Measurements from ENCODE around the gene WNT8B. TPM values are rescaled to one million over a fixed set of nuclear protein-coding genes. Genes with fewer than 3 reads are reported as not detected.
A peak's percentile ranks its signal among the peaks of the same experiment; 100 is the strongest.

Gene WNT8B
- not detected for total RNA-seq

- no peak within 1 kb of the TSS for H3K4me3 ChIP-seq (ENCODE audit: low read length in 3 of 3)
- no peaks in the 10 kb centered on the region for H3K36me3 ChIP-seq (ENCODE audit: control insufficient read depth in 3 of 3, insufficient read depth in 3 of 3, low read length in 3 of 3)
- H3K9me3 ChIP-seq (ENCODE audit: control insufficient read depth in 3 of 3, low read length in 3 of 3): no peaks in the 10 kb centered on the region
- H3K4me1 ChIP-seq (ENCODE audit: control insufficient read depth in 3 of 3, insufficient read depth in 3 of 3, low read length in 3 of 3): no peaks in the 10 kb centered on the region
- no peak within 1 kb of the TSS for H3K27ac ChIP-seq (ENCODE audit: low read depth, low read length)
- H3K27me3 ChIP-seq (ENCODE audit: control insufficient read depth in 3 of 3, insufficient read depth in 3 of 3, low read length in 3 of 3): no peaks in the 10 kb centered on the region
- H3K9ac ChIP-seq (ENCODE audit: low read depth in 1 of 3, low read length in 3 of 3): no peak within 1 kb of the TSS
Observed at GRCh38 chr10:100462709-100463108, at the start of gene WNT8B. Gene WNT8B, plus strand, starts transcription at chr10:100463009. Its CDS starts 160 bp downstream, at chr10:100463169.

GRCh38 chr10:100413173-100413572 is 49.6 kb upstream of the WNT8B start:
- Histone ChIP-seq H3K9ac (ENCODE audit: low read depth in 1 of 3, low read length in 3 of 3) (no peak overlapping the region), H3K27ac (ENCODE audit: low read depth, low read length) (no peak overlapping the region), H3K9me3 (ENCODE audit: control insufficient read depth in 3 of 3, low read length in 3 of 3) (no peaks in the 10 kb centered on the region), H3K4me3 (ENCODE audit: low read length in 3 of 3) (no peak overlapping the region), H3K4me1 (ENCODE audit: control insufficient read depth in 3 of 3, insufficient read depth in 3 of 3, low read length in 3 of 3) (no peaks in the 10 kb centered on the region), H3K36me3 (ENCODE audit: control insufficient read depth in 3 of 3, insufficient read depth in 3 of 3, low read length in 3 of 3) (no peaks in the 10 kb centered on the region), H3K27me3 (ENCODE audit: control insufficient read depth in 3 of 3, insufficient read depth in 3 of 3, low read length in 3 of 3) (peaks cover 0 to 2% (median 0%) of the 10 kb centered on the region in 3 donors)

GRCh38 chr10:100419911-100420449 is 42.8 kb upstream of the WNT8B start:
- Histone ChIP-seq H3K9ac (ENCODE audit: low read depth in 1 of 3, low read length in 3 of 3) (no peak overlapping the region), H3K27me3 (ENCODE audit: control insufficient read depth in 3 of 3, insufficient read depth in 3 of 3, low read length in 3 of 3) (peaks cover 0 to 5% (median 0%) of the 10 kb centered on the region in 3 donors), H3K36me3 (ENCODE audit: control insufficient read depth in 3 of 3, insufficient read depth in 3 of 3, low read length in 3 of 3) (no peaks in the 10 kb centered on the region), H3K4me1 (ENCODE audit: control insufficient read depth in 3 of 3, insufficient read depth in 3 of 3, low read length in 3 of 3) (no peaks in the 10 kb centered on the region), H3K27ac (ENCODE audit: low read depth, low read length) (no peak overlapping the region), H3K4me3 (ENCODE audit: low read length in 3 of 3) (no peak overlapping the region), H3K9me3 (ENCODE audit: control insufficient read depth in 3 of 3, low read length in 3 of 3) (no peaks in the 10 kb centered on the region)

GRCh38 chr10:100427374-100427773 is 35.4 kb upstream of the WNT8B start:
- no peak overlapping the region for H3K27ac ChIP-seq (ENCODE audit: low read depth, low read length)
- H3K4me3 ChIP-seq (ENCODE audit: low read length in 3 of 3): no peak overlapping the region
- H3K9me3 ChIP-seq (ENCODE audit: control insufficient read depth in 3 of 3, low read length in 3 of 3): no peaks in the 10 kb centered on the region
- H3K4me1 ChIP-seq (ENCODE audit: control insufficient read depth in 3 of 3, insufficient read depth in 3 of 3, low read length in 3 of 3): no peaks in the 10 kb centered on the region
- no peak overlapping the region for H3K9ac ChIP-seq (ENCODE audit: low read depth in 1 of 3, low read length in 3 of 3)
- H3K27me3 ChIP-seq (ENCODE audit: control insufficient read depth in 3 of 3, insufficient read depth in 3 of 3, low read length in 3 of 3): peaks cover 0 to 3% (median 0%) of the 10 kb centered on the region in 3 donors
- H3K36me3 ChIP-seq (ENCODE audit: control insufficient read depth in 3 of 3, insufficient read depth in 3 of 3, low read length in 3 of 3): no peaks in the 10 kb centered on the region

GRCh38 chr10:100433253-100434240 is 29.3 kb upstream of the WNT8B start:
- no peak overlapping the region for H3K27ac ChIP-seq (ENCODE audit: low read depth, low read length)

GRCh38 chr10:100436255-100436654 is 26.6 kb upstream of the WNT8B start:
- Histone ChIP-seq H3K4me3 (ENCODE audit: low read length in 3 of 3) (no peak overlapping the region), H3K27me3 (ENCODE audit: control insufficient read depth in 3 of 3, insufficient read depth in 3 of 3, low read length in 3 of 3) (no peaks in the 10 kb centered on the region), H3K27ac (ENCODE audit: low read depth, low read length) (no peak overlapping the region), H3K36me3 (ENCODE audit: control insufficient read depth in 3 of 3, insufficient read depth in 3 of 3, low read length in 3 of 3) (no peaks in the 10 kb centered on the region), H3K4me1 (ENCODE audit: control insufficient read depth in 3 of 3, insufficient read depth in 3 of 3, low read length in 3 of 3) (peaks cover 0 to 4% (median 4%) of the 10 kb centered on the region in 3 donors), H3K9me3 (ENCODE audit: control insufficient read depth in 3 of 3, low read length in 3 of 3) (no peaks in the 10 kb centered on the region), H3K9ac (ENCODE audit: low read depth in 1 of 3, low read length in 3 of 3) (no peak overlapping the region)

More at GRCh38 chr10:100433253-100434240, 29.3 kb upstream of the WNT8B start:
- no peak overlapping the region for H3K9ac ChIP-seq (ENCODE audit: low read depth in 1 of 3, low read length in 3 of 3)
- H3K9me3 ChIP-seq (ENCODE audit: control insufficient read depth in 3 of 3, low read length in 3 of 3): no peaks in the 10 kb centered on the region
- no peaks in the 10 kb centered on the region for H3K27me3 ChIP-seq (ENCODE audit: control insufficient read depth in 3 of 3, insufficient read depth in 3 of 3, low read length in 3 of 3)
- H3K4me3 ChIP-seq (ENCODE audit: low read length in 3 of 3): no peak overlapping the region
- peaks cover 0 to 4% (median 0%) of the 10 kb centered on the region in 3 donors for H3K4me1 ChIP-seq (ENCODE audit: control insufficient read depth in 3 of 3, insufficient read depth in 3 of 3, low read length in 3 of 3)
- no peaks in the 10 kb centered on the region for H3K36me3 ChIP-seq (ENCODE audit: control insufficient read depth in 3 of 3, insufficient read depth in 3 of 3, low read length in 3 of 3)

GRCh38 chr10:100438674-100439315 is 24.0 kb upstream of the WNT8B start:
- H3K27ac ChIP-seq (ENCODE audit: low read depth, low read length): peak overlapping the region; percentile 65
- peak overlapping the region in 1 of 3 donors; percentile 40 for H3K9ac ChIP-seq (ENCODE audit: low read depth in 1 of 3, low read length in 3 of 3)
- no peaks in the 10 kb centered on the region for H3K36me3 ChIP-seq (ENCODE audit: control insufficient read depth in 3 of 3, insufficient read depth in 3 of 3, low read length in 3 of 3)
- peaks cover 0 to 4% (median 0%) of the 10 kb centered on the region in 3 donors for H3K4me1 ChIP-seq (ENCODE audit: control insufficient read depth in 3 of 3, insufficient read depth in 3 of 3, low read length in 3 of 3)
- H3K27me3 ChIP-seq (ENCODE audit: control insufficient read depth in 3 of 3, insufficient read depth in 3 of 3, low read length in 3 of 3): no peaks in the 10 kb centered on the region
- H3K4me3 ChIP-seq (ENCODE audit: low read length in 3 of 3): peak overlapping the region in 1 of 3 donors; percentile 29
- no peaks in the 10 kb centered on the region for H3K9me3 ChIP-seq (ENCODE audit: control insufficient read depth in 3 of 3, low read length in 3 of 3)

GRCh38 chr10:100442548-100442947 is 20.3 kb upstream of the WNT8B start:
- Histone ChIP-seq H3K9me3 (ENCODE audit: control insufficient read depth in 3 of 3, low read length in 3 of 3) (peaks cover 0 to 3% (median 0%) of the 10 kb centered on the region in 3 donors), H3K4me3 (ENCODE audit: low read length in 3 of 3) (no peak overlapping the region), H3K9ac (ENCODE audit: low read depth in 1 of 3, low read length in 3 of 3) (no peak overlapping the region), H3K27me3 (ENCODE audit: control insufficient read depth in 3 of 3, insufficient read depth in 3 of 3, low read length in 3 of 3) (no peaks in the 10 kb centered on the region), H3K27ac (ENCODE audit: low read depth, low read length) (no peak overlapping the region), H3K4me1 (ENCODE audit: control insufficient read depth in 3 of 3, insufficient read depth in 3 of 3, low read length in 3 of 3) (peaks cover 0 to 4% (median 0%) of the 10 kb centered on the region in 3 donors), H3K36me3 (ENCODE audit: control insufficient read depth in 3 of 3, insufficient read depth in 3 of 3, low read length in 3 of 3) (no peaks in the 10 kb centered on the region)

- H3K27me3 ChIP-seq (ENCODE audit: control insufficient read depth in 3 of 3, insufficient read depth in 3 of 3, low read length in 3 of 3): no peaks in the 10 kb centered on the region
- no peaks in the 10 kb centered on the region for H3K36me3 ChIP-seq (ENCODE audit: control insufficient read depth in 3 of 3, insufficient read depth in 3 of 3, low read length in 3 of 3)
- H3K27ac ChIP-seq (ENCODE audit: low read depth, low read length): no peak overlapping the region
- H3K9ac ChIP-seq (ENCODE audit: low read depth in 1 of 3, low read length in 3 of 3): no peak overlapping the region
- no peak overlapping the region for H3K4me3 ChIP-seq (ENCODE audit: low read length in 3 of 3)
- peaks cover 0 to 3% (median 0%) of the 10 kb centered on the region in 3 donors for H3K9me3 ChIP-seq (ENCODE audit: control insufficient read depth in 3 of 3, low read length in 3 of 3)
- no peaks in the 10 kb centered on the region for H3K4me1 ChIP-seq (ENCODE audit: control insufficient read depth in 3 of 3, insufficient read depth in 3 of 3, low read length in 3 of 3)
Observed at GRCh38 chr10:100446130-100446761, 16.6 kb upstream of the WNT8B start.

Data from skeletal muscle tissue (tissue), 4 donors.